ENCODE measurements around the gene FBF1. TPM values are rescaled to one million over a fixed set of nuclear protein-coding genes. Genes with fewer than 3 reads are reported as not detected.
A peak's percentile ranks its signal among the peaks of the same experiment; 100 is the strongest.

Gene FBF1
- total and polyA plus RNA-seq, 7 experiments from 2014 or later, result 2.5 to 48.1 (median 28.1) TPM

- H3K9me3 ChIP-seq (ENCODE audit: control insufficient read depth in 2 of 3, low read length in 3 of 3), result no peaks in the 10 kb centered on the region
- peak; percentile 91 for ATAC-seq
- H3K4me3 Mint-ChIP-seq, result peak within 1 kb of the TSS; percentile 55 to 92 (median 84)
- peaks cover 0 to 14% (median 0%) of the 10 kb centered on the region in 5 donors for H3K36me3 Mint-ChIP-seq
- peak within 1 kb of the TSS; percentile 65 for H3K4me3 ChIP-seq (ENCODE audit: low read length)
- H3K9me3 Mint-ChIP-seq, result peaks cover 0 to 3% (median 0%) of the 10 kb centered on the region in 11 donors
- H3K27me3 ChIP-seq (ENCODE audit: control insufficient read depth in 2 of 2, insufficient read depth in 2 of 2, low read length in 2 of 2), result no peaks in the 10 kb centered on the region
- H3K27ac Mint-ChIP-seq, result peak within 1 kb of the TSS; percentile 66 to 91 (median 85)
- intact Hi-C loops (cut with micrococcal nuclease), result loop anchor here (1.0 to 2.0 kb wide), 13 partner anchors 8 to 206 kb away; partner anchors contain the start of genes UNK (in 2 of the 2), ACOX1 (in 1 of the 2), EXOC7 (in 1 of the 2) and FBF1 (in 1 of the 2)
- peaks cover 22 to 32% (median 26%) of the 10 kb centered on the region in 7 donors for H3K4me1 Mint-ChIP-seq
- ChIA-PET POLR2A (interaction anchor here (0.6 to 7.1 kb wide), 29 partner anchors 8 to 1141 kb away, joined by 3 to 106 read pairs (median 5); partner anchors contain the start of genes FBF1, MRPL38, TRIM47 and UNC13D), CTCF (interaction anchor here (0.5 to 3.2 kb wide), 22 partner anchors 9 to 571 kb away, joined by 3 to 21 read pairs (median 3); partner anchors contain the start of genes AANAT, FBF1, GALK1 and TRIM47)
- H3K27ac ChIP-seq (ENCODE audit: low read depth, low read length), result peak within 1 kb of the TSS; percentile 75
- H3K36me3 ChIP-seq (ENCODE audit: control insufficient read depth in 2 of 3, insufficient read depth in 3 of 3, low read length in 3 of 3), result peaks cover 0 to 48% (median 8%) of the 10 kb centered on the region in 3 experiments
- H3K4me1 ChIP-seq (ENCODE audit: control insufficient read depth in 2 of 2, insufficient read depth in 2 of 2, low read length in 2 of 2), result peaks cover 8 to 12% of the 10 kb centered on the region in 2 donors
- DNase-seq, result peak; percentile 63 to 87 (median 71)
- no peaks in the 10 kb centered on the region for H3K27me3 Mint-ChIP-seq
Observed at GRCh38 chr17:75896415-75897159, 44.3 kb downstream of the FBF1 start, which contains the start of gene TRIM65. TRIM65 (minus strand) TSS chr17:75896951; CDS start chr17:75896937, 14 bp downstream.

GRCh38 chr17:75895370-75896155, 45.3 kb downstream of the FBF1 start:
- CTCF ChIA-PET, result interaction anchor here (0.6 to 3.2 kb wide), 13 partner anchors 10 to 142 kb away, joined by 3 to 21 read pairs (median 5); partner anchors contain the start of genes GALK1, TRIM47 and WBP2
- intact Hi-C loops (cut with micrococcal nuclease), result loop anchor here (1.0 to 2.0 kb wide), 13 partner anchors 9 to 207 kb away; partner anchors contain the start of genes UNK (in 2 of the 2), ACOX1 (in 1 of the 2), EXOC7 (in 1 of the 2) and FBF1 (in 1 of the 2)

GRCh38 chr17:75894049-75894733, 46.7 kb downstream of the FBF1 start:
- Mint-ChIP-seq H3K27ac (peak overlapping the region in 8 of 9 donors; percentile 65 to 90 (median 80)), H3K4me1 (peaks cover 22 to 32% (median 28%) of the 10 kb centered on the region in 7 donors), H3K9me3 (no peaks in the 10 kb centered on the region), H3K4me3 (peak overlapping the region; percentile 13 to 85 (median 51)), H3K27me3 (no peaks in the 10 kb centered on the region), H3K36me3 (peaks cover 0 to 13% (median 0%) of the 10 kb centered on the region in 5 donors)
- intact Hi-C loops (cut with micrococcal nuclease), result no loop called here
- Histone ChIP-seq H3K4me3 (ENCODE audit: low read length) (no peak overlapping the region), H3K9me3 (ENCODE audit: control insufficient read depth in 2 of 3, low read length in 3 of 3) (no peaks in the 10 kb centered on the region), H3K27ac (ENCODE audit: low read depth, low read length) (no peak overlapping the region), H3K36me3 (ENCODE audit: control insufficient read depth in 2 of 3, insufficient read depth in 3 of 3, low read length in 3 of 3) (peaks cover 0 to 41% (median 0%) of the 10 kb centered on the region in 3 experiments), H3K4me1 (ENCODE audit: control insufficient read depth in 2 of 2, insufficient read depth in 2 of 2, low read length in 2 of 2) (peaks cover 8 to 12% of the 10 kb centered on the region in 2 donors), H3K27me3 (ENCODE audit: control insufficient read depth in 2 of 2, insufficient read depth in 2 of 2, low read length in 2 of 2) (no peaks in the 10 kb centered on the region)
- ChIA-PET POLR2A (interaction anchor here (0.9 to 7.1 kb wide), 8 partner anchors 8 to 118 kb away, joined by 3 to 106 read pairs (median 6); partner anchors contain the start of genes MRPL38, TRIM47, UNC13D and WBP2), CTCF (no interaction called here)
- DNase-seq (no peak), ATAC-seq (no peak)

More at GRCh38 chr17:75895370-75896155, 45.3 kb downstream of the FBF1 start:
- POLR2A ChIA-PET, result interaction anchor here (0.6 to 7.1 kb wide), 24 partner anchors 9 to 1140 kb away, joined by 3 to 106 read pairs (median 6); partner anchors contain the start of genes MRPL38, TRIM47, UNC13D and WBP2
- peaks cover 22 to 32% (median 26%) of the 10 kb centered on the region in 7 donors for H3K4me1 Mint-ChIP-seq
- H3K4me3 ChIP-seq (ENCODE audit: low read length), result peak overlapping the region; percentile 65
- H3K36me3 Mint-ChIP-seq, result peaks cover 0 to 14% (median 0%) of the 10 kb centered on the region in 5 donors
- H3K4me1 ChIP-seq (ENCODE audit: control insufficient read depth in 2 of 2, insufficient read depth in 2 of 2, low read length in 2 of 2), result peaks cover 8 to 12% of the 10 kb centered on the region in 2 donors
- ATAC-seq (no peak), DNase-seq (peak in 1 of 9 donors; percentile 18)
- peak overlapping the region; percentile 75 for H3K27ac ChIP-seq (ENCODE audit: low read depth, low read length)
- H3K27me3 Mint-ChIP-seq, result no peaks in the 10 kb centered on the region
- peaks cover 0 to 3% (median 0%) of the 10 kb centered on the region in 11 donors for H3K9me3 Mint-ChIP-seq
- no peaks in the 10 kb centered on the region for H3K9me3 ChIP-seq (ENCODE audit: control insufficient read depth in 2 of 3, low read length in 3 of 3)
- H3K27me3 ChIP-seq (ENCODE audit: control insufficient read depth in 2 of 2, insufficient read depth in 2 of 2, low read length in 2 of 2), result no peaks in the 10 kb centered on the region
- H3K27ac Mint-ChIP-seq, result peak overlapping the region; percentile 20 to 91 (median 85)
- H3K36me3 ChIP-seq (ENCODE audit: control insufficient read depth in 2 of 3, insufficient read depth in 3 of 3, low read length in 3 of 3), result peaks cover 0 to 48% (median 4%) of the 10 kb centered on the region in 3 experiments
- peak overlapping the region; percentile 55 to 92 (median 84) for H3K4me3 Mint-ChIP-seq

- no peaks in the 10 kb centered on the region for H3K27me3 ChIP-seq (ENCODE audit: control insufficient read depth in 2 of 2, insufficient read depth in 2 of 2, low read length in 2 of 2)
- ChIA-PET POLR2A (interaction anchor here (0.9 to 7.1 kb wide), 7 partner anchors 9 to 117 kb away, joined by 3 to 106 read pairs (median 6); partner anchors contain the start of genes MRPL38, TRIM47, UNC13D and WBP2), CTCF (no interaction called here)
- intact Hi-C loops (cut with micrococcal nuclease), result no loop called here
- no peak for DNase-seq
- H3K27ac Mint-ChIP-seq, result peak overlapping the region in 8 of 9 donors; percentile 62 to 90 (median 78)
- H3K9me3 Mint-ChIP-seq, result no peaks in the 10 kb centered on the region
- no peak overlapping the region for H3K4me3 ChIP-seq (ENCODE audit: low read length)
- H3K36me3 Mint-ChIP-seq, result peaks cover 0 to 13% (median 0%) of the 10 kb centered on the region in 5 donors
- peaks cover 22 to 32% (median 27%) of the 10 kb centered on the region in 7 donors for H3K4me1 Mint-ChIP-seq
- H3K36me3 ChIP-seq (ENCODE audit: control insufficient read depth in 2 of 3, insufficient read depth in 3 of 3, low read length in 3 of 3), result peaks cover 0 to 33% (median 0%) of the 10 kb centered on the region in 3 experiments
- no peaks in the 10 kb centered on the region for H3K27me3 Mint-ChIP-seq
- H3K4me3 Mint-ChIP-seq, result peak overlapping the region in 9 of 10 donors; percentile 13 to 74 (median 54)
- H3K27ac ChIP-seq (ENCODE audit: low read depth, low read length), result no peak overlapping the region
- no peak for ATAC-seq
- H3K4me1 ChIP-seq (ENCODE audit: control insufficient read depth in 2 of 2, insufficient read depth in 2 of 2, low read length in 2 of 2), result peaks cover 8 to 12% of the 10 kb centered on the region in 2 donors
- H3K9me3 ChIP-seq (ENCODE audit: control insufficient read depth in 2 of 3, low read length in 3 of 3), result no peaks in the 10 kb centered on the region
Observed at GRCh38 chr17:75893305-75894048, 47.4 kb downstream of the FBF1 start.

GRCh38 chr17:75892556-75893224, 48.2 kb downstream of the FBF1 start:
- Mint-ChIP-seq H3K9me3 (no peaks in the 10 kb centered on the region), H3K27me3 (no peaks in the 10 kb centered on the region), H3K27ac (no peak overlapping the region), H3K4me1 (peaks cover 22 to 31% (median 25%) of the 10 kb centered on the region in 7 donors), H3K36me3 (peaks cover 0 to 13% (median 0%) of the 10 kb centered on the region in 5 donors), H3K4me3 (no peak overlapping the region)
- ChIA-PET POLR2A (interaction anchor here (0.5 to 7.1 kb wide), 7 partner anchors 10 to 116 kb away, joined by 3 to 106 read pairs (median 5); partner anchors contain the start of genes MRPL38, TRIM47 and UNC13D), CTCF (interaction anchor here (1.3 kb wide), 1 partner anchor 15 kb away, joined by 6 read pairs; the partner anchor contains the start of gene TRIM47)
- peaks cover 8 to 12% of the 10 kb centered on the region in 2 donors for H3K4me1 ChIP-seq (ENCODE audit: control insufficient read depth in 2 of 2, insufficient read depth in 2 of 2, low read length in 2 of 2)
- H3K27ac ChIP-seq (ENCODE audit: low read depth, low read length), result no peak overlapping the region
- intact Hi-C loops (cut with micrococcal nuclease), result no loop called here
- no peak for DNase-seq
- peaks cover 0 to 26% (median 0%) of the 10 kb centered on the region in 3 experiments for H3K36me3 ChIP-seq (ENCODE audit: control insufficient read depth in 2 of 3, insufficient read depth in 3 of 3, low read length in 3 of 3)
- no peaks in the 10 kb centered on the region for H3K9me3 ChIP-seq (ENCODE audit: control insufficient read depth in 2 of 3, low read length in 3 of 3)
- ATAC-seq, result no peak
- no peaks in the 10 kb centered on the region for H3K27me3 ChIP-seq (ENCODE audit: control insufficient read depth in 2 of 2, insufficient read depth in 2 of 2, low read length in 2 of 2)
- no peak overlapping the region for H3K4me3 ChIP-seq (ENCODE audit: low read length)

Measured in naive thymus-derived CD4-positive, alpha-beta T cell (primary cell).